GDM1 (cell line): ENCODE measurements around the gene FA2H.
"Not testable (repeated sequence)": the region's sequence is repeated elsewhere in the genome, so short reads cannot be mapped to it uniquely, and the experiment has no call there.

Experiments
- DNase-seq: peaks from one replicate; lab custom pipeline; 2025; lab: John Stamatoyannopoulos, UW

Gene FA2H

GRCh38 chr16:74770831-74771526 lies 3.6 kb downstream of the FA2H start:
- no peak for DNase-seq

- DNase-seq: no peak
These were observed 4.9 kb downstream of the FA2H start for GRCh38 chr16:74769586-74770190.

- DNase-seq: no peak
These were observed 6.4 kb downstream of the FA2H start for GRCh38 chr16:74768239-74768638.

- DNase-seq: no peak
These were observed 6.9 kb downstream of the FA2H start for GRCh38 chr16:74767749-74768148.

GRCh38 chr16:74766729-74767128 lies 7.9 kb downstream of the FA2H start:
- DNase-seq: no peak

DNA sequence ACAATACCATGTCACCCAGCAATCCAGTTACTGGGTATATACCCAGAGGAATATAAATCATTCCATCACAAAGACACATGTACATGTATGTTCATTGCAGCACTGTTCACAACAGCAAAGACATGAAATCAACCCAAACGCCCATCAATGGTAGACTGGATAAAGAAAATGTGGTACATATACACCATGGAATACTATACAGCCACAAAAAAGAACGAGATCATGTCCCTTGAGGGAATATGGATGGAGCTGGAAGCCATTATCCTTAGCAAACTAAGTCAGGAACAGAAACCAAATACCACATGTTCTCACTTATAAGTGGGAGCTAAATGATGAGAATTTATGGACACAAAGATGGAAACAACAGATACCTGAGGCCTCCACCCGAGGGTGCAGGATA lies 10.4 kb downstream of the FA2H start:
- DNase-seq: not testable (repeated sequence)

GRCh38 chr16:74761665-74762064 lies 13.0 kb downstream of the FA2H start:
- DNase-seq: no peak

- no peak for DNase-seq
These were observed 14.4 kb downstream of the FA2H start for GRCh38 chr16:74760007-74760767.

DNA sequence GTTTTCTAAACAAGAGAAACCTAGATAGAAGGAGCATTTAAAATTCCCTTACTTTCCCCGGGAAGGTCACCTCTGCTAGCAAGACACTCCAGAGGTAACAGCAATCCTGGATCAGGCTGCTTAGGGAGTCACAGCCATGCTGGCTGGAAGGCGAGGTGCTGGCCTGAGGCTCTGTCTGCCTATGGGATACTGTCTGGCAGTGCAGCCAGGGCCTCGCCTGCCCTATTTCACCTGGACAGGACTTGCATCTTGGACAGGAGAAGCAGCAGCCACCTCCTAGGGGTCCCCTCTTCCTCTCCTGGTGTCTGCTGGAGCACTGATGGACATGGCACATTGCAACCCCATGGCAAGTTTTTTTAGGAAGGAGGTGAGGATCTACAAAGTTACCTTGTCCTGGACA lies 15.1 kb downstream of the FA2H start:
- DNase-seq: no peak

- DNase-seq: no peak
These were observed 15.8 kb downstream of the FA2H start for GRCh38 chr16:74758801-74759200.

DNA sequence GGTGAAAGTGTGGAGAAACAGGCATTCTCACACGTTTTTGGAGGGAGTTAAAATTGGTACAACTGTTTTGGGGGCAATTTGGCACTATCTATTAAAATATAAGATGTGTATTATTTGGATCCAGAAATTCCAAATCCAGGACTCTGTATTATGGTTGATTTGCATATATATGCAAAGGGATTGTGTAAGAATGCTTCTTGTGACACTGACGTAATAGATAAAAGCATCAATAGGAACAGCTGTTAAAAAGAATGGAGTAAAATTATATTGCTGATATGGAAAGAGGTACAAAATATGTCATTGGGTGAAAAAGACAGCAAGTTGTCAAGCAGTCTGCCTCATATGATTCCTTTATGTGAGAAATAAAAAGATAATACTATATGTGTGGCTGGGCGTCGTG lies 17.3 kb downstream of the FA2H start:
- no peak for DNase-seq

DNA sequence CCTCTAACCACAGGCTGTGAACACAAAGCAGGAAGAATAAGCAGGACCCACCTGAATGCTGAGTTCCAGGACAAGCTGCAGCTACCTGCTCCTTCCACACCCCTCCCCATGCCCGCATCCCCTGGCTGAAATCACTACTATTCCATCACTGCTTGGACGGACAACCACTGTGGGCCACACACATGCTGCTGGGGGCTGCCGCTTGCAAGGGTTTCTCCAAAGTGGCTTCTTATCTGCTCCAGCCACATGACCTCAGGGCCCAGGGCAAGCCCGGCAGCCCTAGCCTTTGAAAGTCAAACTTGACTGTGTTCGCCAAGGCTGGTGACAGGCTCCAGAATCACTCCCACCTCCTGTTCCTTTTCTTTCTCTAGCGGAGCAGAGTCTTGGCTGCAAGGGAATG lies 18.4 kb downstream of the FA2H start:
- DNase-seq: no peak

- DNase-seq: no peak
These were observed 21.4 kb downstream of the FA2H start for GRCh38 chr16:74753180-74753579.

GRCh38 chr16:74752756-74753155 lies 21.9 kb downstream of the FA2H start:
- no peak for DNase-seq

- DNase-seq: no peak
These were observed 22.4 kb downstream of the FA2H start for GRCh38 chr16:74752258-74752657.

DNA sequence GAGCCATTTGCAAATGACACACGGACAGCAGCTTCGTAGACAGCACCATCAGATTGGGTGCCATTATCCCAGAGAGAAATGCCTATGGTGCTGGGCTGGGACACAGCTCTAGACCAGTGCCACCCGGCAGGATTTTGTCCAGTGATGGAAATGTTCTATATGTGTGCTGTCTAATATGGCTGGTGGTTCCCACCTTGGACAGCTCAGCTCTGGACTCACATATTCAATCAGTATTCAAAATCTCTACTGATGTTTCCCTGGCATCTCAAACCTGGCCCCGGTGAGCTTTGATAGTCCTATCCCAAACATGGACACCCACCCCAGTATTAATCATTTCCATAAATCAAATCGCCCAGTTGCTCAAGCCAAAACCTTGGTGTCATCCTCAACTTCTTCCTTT lies 23.0 kb downstream of the FA2H start:
- no peak for DNase-seq

GRCh38 chr16:74749291-74750055 lies 25.1 kb downstream of the FA2H start:
- no peak for DNase-seq

DNA sequence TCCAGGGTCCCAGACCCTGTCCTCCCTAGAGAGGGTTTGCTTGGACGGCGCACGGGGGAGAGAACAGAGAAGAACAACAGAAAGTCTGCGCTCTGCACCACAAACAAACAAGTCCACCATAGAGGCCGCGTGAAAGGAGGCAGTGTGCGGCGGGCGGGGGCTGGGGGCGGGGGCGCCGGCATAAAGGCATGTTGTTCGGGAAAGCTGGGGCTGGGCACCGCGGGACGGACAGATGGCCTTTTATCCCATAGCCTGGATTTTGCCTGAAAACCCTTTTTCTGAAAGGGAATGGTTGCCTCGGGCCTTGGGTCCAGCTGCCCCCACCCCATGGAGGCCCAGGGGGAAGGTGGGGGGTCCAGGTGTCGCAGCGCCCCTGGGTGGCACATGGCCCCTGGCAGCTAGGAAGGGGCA lies 26.0 kb downstream of the FA2H start:
- DNase-seq: no peak

- no peak for DNase-seq
These were observed 26.7 kb downstream of the FA2H start for GRCh38 chr16:74747716-74748615.

GRCh38 chr16:74745926-74746325 lies 28.7 kb downstream of the FA2H start:
- DNase-seq: no peak

GRCh38 chr16:74745109-74745615 lies 29.5 kb downstream of the FA2H start:
- no peak for DNase-seq
